Peyer's patch (tissue), 4 donors: Measurements from ENCODE around the gene C3orf70.

Experiments
- POLR2A ChIP-seq, 2 donors: fragments of 450-650 bp; IDR thresholded peaks; one replicate each; pipeline ENCODE4 v1.5.1; 2017; ENCODE audit warnings: antibody characterized with exemption in 2 of 2, mild to moderate bottlenecking in 2 of 2, moderate library complexity in 2 of 2
- TF ChIP-seq, protein P1 (sequence below), 6 experiments: fragments of 450-650 bp in 4 of 6; fragments of 200-600 bp in 2 of 6; sonication (generic) in 1 of 6; IDR thresholded peaks; one replicate each; pipeline ENCODE4 v1.5.1; 2017 to 2019; ENCODE audit warnings: antibody characterized with exemption in 6 of 6, mild to moderate bottlenecking in 3 of 6, moderate library complexity in 1 of 6

DNA sequence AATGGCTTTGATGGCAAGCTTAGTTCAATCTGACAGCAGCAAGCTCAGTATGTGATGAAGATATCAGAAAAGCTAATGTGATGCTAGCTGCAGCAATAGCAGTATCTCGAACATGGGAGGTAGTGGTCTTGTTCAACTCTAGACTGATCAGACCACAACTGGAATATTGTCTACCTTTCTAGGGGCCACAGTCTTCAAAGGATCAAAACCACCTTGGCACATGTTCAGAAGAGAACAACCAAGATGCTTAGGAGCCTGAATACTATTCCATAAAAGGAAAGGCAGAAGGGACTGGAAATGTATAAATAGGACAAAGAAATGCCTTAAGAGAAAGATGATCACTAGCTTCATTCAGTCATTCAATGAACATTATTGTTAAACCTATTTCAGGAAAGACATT is 2.3 kb downstream of the C3orf70 start:
- TF ChIP-seq, protein P1, sequence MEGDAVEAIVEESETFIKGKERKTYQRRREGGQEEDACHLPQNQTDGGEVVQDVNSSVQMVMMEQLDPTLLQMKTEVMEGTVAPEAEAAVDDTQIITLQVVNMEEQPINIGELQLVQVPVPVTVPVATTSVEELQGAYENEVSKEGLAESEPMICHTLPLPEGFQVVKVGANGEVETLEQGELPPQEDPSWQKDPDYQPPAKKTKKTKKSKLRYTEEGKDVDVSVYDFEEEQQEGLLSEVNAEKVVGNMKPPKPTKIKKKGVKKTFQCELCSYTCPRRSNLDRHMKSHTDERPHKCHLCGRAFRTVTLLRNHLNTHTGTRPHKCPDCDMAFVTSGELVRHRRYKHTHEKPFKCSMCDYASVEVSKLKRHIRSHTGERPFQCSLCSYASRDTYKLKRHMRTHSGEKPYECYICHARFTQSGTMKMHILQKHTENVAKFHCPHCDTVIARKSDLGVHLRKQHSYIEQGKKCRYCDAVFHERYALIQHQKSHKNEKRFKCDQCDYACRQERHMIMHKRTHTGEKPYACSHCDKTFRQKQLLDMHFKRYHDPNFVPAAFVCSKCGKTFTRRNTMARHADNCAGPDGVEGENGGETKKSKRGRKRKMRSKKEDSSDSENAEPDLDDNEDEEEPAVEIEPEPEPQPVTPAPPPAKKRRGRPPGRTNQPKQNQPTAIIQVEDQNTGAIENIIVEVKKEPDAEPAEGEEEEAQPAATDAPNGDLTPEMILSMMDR (IDR thresholded peaks at IDR 0.05), result no peak
- no peak for TF ChIP-seq POLR2A (IDR thresholded peaks at IDR 0.05)
